GM10266 (cell line): Measurements from ENCODE around the gene HTT.

Experiments
- DNase-seq: peaks from one replicate; pipeline ENCODE4 v3.0.0; 2012; ENCODE audit errors: extremely low spot score
- CTCF ChIP-seq: IDR thresholded peaks from 2 replicates; pipeline ENCODE4 v1.5.1; 2012; ENCODE audit warnings: mild to moderate bottlenecking, low read depth; ENCODE audit not compliant: control insufficient read depth, insufficient read depth; ENCODE audit errors: missing control alignments

HTT gene

GRCh38 chr4:3244747-3245146 is 170.3 kb downstream of the HTT start:
- no peak for TF ChIP-seq CTCF
- no peak for DNase-seq

GRCh38 chr4:3245676-3246075 is 171.2 kb downstream of the HTT start:
- no peak for DNase-seq
- no peak for TF ChIP-seq CTCF

- DNase-seq: no peak
- no peak for TF ChIP-seq CTCF
These were observed 172.2 kb downstream of the HTT start for GRCh38 chr4:3246458-3247398.

- no peak for TF ChIP-seq CTCF
- DNase-seq: no peak
These were observed 173.1 kb downstream of the HTT start for GRCh38 chr4:3247399-3248177.

- TF ChIP-seq CTCF: no peak
- no peak for DNase-seq
These were observed 173.6 kb downstream of the HTT start for GRCh38 chr4:3248178-3248480.

GRCh38 chr4:3248811-3249661 is 174.6 kb downstream of the HTT start, which contains the start of gene MSANTD1:
TSS of gene MSANTD1 (plus strand) at chr4:3249159. CDS start at chr4:3249223, 64 bp downstream.
- DNase-seq: no peak
- no peak for TF ChIP-seq CTCF
